HL-60 (cell line): Measurements from ENCODE around the gene LMF2.

ENCODE experiments used
- DNase-seq, 2 experiments: peaks; one replicate each; pipeline ENCODE4 v3.0.0-alpha.2; 2010 to 2020; ENCODE audit warnings: low read depth in 1 of 2, low spot score in 1 of 2
- H3K27ac ChIP-seq: fragments of 250-450 bp; sonication (Bioruptor Pico); replicated peaks from 2 replicates; pipeline ENCODE4 v1.5.1; 2020; ENCODE audit warnings: mild to moderate bottlenecking, moderate library complexity
- H3K27me3 ChIP-seq: fragments of 250-450 bp; sonication (Bioruptor Pico); 2 replicates; pipeline ENCODE4 v1.5.1; 2021; ENCODE audit warnings: mild to moderate bottlenecking, moderate library complexity; ENCODE audit not compliant: insufficient read depth, poor library complexity, severe bottlenecking
- H3K4me3 ChIP-seq: replicated peaks from 2 replicates; pipeline ENCODE4 v1.5.1; 2011; ENCODE audit warnings: mild to moderate bottlenecking, control low read depth, low read length; ENCODE audit not compliant: insufficient read depth
- GABPA ChIP-seq: IDR thresholded peaks from 2 replicates; pipeline ENCODE4 v1.6.1; 2012; ENCODE audit warnings: low read depth
- POLR2AphosphoS5 ChIP-seq: IDR thresholded peaks from 2 replicates; pipeline ENCODE4 v1.6.1; 2012; ENCODE audit warnings: low read depth
- REST ChIP-seq: IDR thresholded peaks from 2 replicates; pipeline ENCODE4 v1.6.1; 2012; ENCODE audit warnings: low read depth; ENCODE audit not compliant: insufficient replicate concordance
- SPI1 ChIP-seq: IDR thresholded peaks from 2 replicates; pipeline ENCODE4 v1.6.1; 2012; ENCODE audit warnings: low read depth, mild to moderate bottlenecking, borderline replicate concordance
- long read RNA-seq: library from polyadenylated mRNA; unstranded; transcript quantifications from one replicate; pipeline ENCODE4 v2.0.0, GENCODE V29; 2020
- TF ChIP-seq, protein P1 (sequence below): IDR thresholded peaks from one replicate; pipeline ENCODE4 v1.5.1; 2011; ENCODE audit warnings: low read length, control low read depth, inconsistent platforms; ENCODE audit not compliant: insufficient read depth

Gene LMF2, protein sequence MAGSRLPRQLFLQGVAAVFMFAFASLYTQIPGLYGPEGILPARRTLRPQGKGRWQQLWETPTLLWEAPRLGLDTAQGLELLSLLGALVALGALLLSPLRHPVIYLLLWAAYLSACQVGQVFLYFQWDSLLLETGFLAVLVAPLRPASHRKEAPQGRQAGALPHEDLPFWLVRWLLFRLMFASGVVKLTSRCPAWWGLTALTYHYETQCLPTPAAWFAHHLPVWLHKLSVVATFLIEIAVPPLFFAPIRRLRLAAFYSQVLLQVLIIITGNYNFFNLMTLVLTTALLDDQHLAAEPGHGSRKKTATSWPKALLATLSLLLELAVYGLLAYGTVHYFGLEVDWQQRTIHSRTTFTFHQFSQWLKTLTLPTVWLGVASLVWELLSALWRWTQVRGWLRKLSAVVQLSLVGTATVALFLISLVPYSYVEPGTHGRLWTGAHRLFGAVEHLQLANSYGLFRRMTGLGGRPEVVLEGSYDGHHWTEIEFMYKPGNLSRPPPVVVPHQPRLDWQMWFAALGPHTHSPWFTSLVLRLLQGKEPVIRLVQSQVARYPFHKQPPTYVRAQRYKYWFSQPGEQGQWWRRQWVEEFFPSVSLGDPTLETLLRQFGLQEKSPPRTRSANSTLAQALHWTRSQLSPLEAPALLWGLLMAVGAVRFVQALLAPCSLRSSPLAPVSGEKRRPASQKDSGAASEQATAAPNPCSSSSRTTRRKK
- long read RNA-seq, transcript LMF2-202 (14 exons, 2,582 nt) = major isoform, 124 of 183 reads
- long read RNA-seq, partial matches to known transcripts = 34 of 183 reads
- long read RNA-seq, other reads (novel, unspliced or antisense) = 24 of 183 reads

DNA sequence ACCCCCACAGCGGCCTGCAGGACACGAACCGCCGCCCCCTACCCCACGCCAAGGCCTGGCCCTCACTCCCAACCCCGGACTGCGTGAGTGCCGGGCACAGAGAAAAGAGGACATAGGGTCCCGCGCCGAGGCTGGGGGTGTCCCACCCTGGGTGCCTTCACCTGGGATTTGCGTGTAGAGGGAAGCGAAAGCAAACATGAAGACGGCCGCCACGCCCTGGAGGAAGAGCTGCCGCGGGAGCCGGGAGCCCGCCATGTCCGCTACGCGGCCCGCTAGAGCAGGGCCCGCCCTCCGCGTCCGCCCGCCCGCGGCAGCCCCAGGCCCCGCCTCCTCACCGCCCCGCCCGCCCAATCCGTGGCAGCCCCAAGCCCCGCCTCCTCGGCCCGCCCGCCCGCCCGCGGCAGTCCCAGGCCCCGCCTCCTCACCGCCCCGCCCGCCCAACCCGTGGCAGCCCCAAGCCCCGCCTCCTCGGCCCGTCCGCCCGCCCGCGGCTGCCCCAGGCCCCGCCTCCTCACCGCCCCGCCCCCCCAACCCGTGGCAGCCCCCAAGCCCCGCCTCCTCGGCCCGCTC lies at the start of gene LMF2:
TSS of gene LMF2 (minus strand) at position 282 of the 570 bp plus-strand sequence. CDS start at position 255, 27 bp downstream.
- Histone ChIP-seq H3K27me3 (no peaks in the 10 kb centered on the region), H3K4me3 (peak within 1 kb of the TSS; percentile 81), H3K27ac (peak within 1 kb of the TSS; percentile 91)
- TF ChIP-seq GABPA = no peak
- peak; percentile 8; the same call in 1 of the 2 replicates for TF ChIP-seq POLR2AphosphoS5
- peak; percentile 67 to 85 for DNase-seq

DNA sequence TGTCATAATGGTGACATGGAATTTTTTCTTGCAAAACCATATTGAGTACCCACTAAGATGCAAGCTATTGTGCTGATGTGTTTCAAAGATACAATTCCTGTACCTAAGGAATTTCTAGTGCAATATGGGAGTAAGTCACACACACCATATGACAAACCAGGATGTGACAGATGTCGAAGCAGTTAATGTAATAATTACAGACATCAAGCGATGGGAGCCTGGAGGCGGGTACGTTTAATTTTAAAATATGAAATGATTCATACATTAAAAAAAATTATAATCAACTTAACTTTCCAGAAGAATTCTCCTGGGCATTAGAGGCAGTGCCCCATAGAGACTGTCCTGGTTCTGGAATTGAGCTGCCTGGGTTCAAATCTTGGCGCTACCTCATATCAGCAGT lies 49.2 kb upstream of the LMF2 start:
- DNase-seq = no peak
- H3K4me3 ChIP-seq = no peak overlapping the region
- H3K27me3 ChIP-seq = no peaks in the 10 kb centered on the region
- H3K27ac ChIP-seq = no peak overlapping the region
- TF ChIP-seq GABPA (no peak), REST (no peak), SPI1 (no peak), POLR2AphosphoS5 (no peak)
- TF ChIP-seq, protein P1, sequence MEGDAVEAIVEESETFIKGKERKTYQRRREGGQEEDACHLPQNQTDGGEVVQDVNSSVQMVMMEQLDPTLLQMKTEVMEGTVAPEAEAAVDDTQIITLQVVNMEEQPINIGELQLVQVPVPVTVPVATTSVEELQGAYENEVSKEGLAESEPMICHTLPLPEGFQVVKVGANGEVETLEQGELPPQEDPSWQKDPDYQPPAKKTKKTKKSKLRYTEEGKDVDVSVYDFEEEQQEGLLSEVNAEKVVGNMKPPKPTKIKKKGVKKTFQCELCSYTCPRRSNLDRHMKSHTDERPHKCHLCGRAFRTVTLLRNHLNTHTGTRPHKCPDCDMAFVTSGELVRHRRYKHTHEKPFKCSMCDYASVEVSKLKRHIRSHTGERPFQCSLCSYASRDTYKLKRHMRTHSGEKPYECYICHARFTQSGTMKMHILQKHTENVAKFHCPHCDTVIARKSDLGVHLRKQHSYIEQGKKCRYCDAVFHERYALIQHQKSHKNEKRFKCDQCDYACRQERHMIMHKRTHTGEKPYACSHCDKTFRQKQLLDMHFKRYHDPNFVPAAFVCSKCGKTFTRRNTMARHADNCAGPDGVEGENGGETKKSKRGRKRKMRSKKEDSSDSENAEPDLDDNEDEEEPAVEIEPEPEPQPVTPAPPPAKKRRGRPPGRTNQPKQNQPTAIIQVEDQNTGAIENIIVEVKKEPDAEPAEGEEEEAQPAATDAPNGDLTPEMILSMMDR = no peak

DNA sequence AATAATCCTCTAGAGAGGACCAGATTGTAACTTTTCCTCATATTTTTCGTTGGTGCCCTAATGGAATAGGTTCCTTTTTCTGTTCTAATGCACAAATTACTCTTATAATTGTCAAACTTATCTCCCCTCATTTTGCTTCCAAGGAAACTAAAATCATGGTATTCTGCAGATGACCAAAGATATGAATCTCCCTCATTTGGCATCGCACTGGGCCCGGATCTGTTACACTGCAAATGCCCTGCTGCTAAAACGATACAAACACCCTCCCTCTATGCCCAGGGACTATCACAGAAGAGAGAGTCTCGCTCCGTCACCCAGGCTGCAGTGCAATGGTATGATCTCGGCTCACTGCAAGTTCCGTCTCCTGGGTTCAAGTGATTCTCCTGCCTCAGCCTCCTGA lies 45.8 kb upstream of the LMF2 start:
- TF ChIP-seq, protein P1 = no peak
- TF ChIP-seq REST (no peak), POLR2AphosphoS5 (no peak), SPI1 (no peak)

DNA sequence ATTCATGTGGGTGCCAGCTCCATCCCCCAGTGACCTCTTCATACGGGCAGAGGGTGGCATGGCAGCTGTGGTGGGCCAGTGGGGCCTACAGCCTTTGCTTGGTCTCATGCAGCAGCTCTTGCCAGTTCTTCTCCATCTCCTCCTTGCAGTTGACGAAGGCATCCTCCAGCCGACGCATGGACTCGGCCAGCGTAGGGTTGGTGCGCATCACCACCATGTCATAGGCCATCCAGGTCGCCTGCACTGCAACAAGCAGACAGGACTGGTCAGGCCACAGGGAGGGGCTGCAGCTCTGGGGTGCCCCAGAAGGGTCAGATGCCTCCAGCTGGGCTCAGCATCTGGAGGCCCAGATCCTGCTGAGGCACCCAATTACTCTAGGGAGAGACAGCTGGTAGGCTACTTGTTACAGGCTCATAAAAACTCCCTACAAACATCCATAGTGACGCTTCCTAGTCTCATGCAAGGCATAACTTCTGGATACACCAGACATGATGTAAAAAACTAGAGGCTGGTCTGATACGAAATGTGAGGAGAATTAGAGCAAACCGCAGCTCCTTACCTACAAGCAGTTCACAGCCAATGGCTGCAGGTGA lies 43.8 kb upstream of the LMF2 start:
- DNase-seq = no peak
- no peaks in the 10 kb centered on the region for H3K27me3 ChIP-seq
- no peak overlapping the region for H3K27ac ChIP-seq
- no peak overlapping the region for H3K4me3 ChIP-seq
- TF ChIP-seq GABPA (no peak), SPI1 (no peak), REST (no peak), POLR2AphosphoS5 (no peak)
- TF ChIP-seq, protein P1 = no peak

More for the DNA sequence above, 45.8 kb upstream of the LMF2 start:
- H3K27ac ChIP-seq = no peak overlapping the region
- DNase-seq = no peak
- H3K27me3 ChIP-seq = no peaks in the 10 kb centered on the region
- no peak overlapping the region for H3K4me3 ChIP-seq
